ENCODE measurements around the gene ERO1A.

ERO1A gene

DNA sequence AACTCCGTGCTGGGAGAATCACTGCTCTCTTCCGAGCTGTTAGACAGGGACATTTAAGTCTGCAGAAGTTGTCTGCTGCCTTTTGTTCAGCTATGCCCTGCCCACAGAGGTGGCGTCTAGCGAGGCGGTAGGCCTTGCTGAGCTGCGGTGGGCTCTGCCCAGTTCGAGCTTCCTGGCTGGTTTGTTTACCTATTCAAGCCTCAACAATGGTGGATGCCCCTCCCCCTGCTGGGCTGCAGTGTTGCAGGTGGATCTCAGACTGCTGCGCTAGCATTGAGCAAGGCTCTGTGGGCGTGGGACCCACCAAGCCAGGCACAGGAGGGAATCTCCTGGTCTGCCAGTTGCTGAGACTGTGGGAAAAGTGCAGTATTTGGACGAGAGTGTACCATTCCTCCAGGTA lies 99.0 kb downstream of the ERO1A start:
- ChIA-PET CTCF (no interaction called here), POLR2A (no interaction called here)
- H3K4me3 ChIP-seq (ENCODE audit: low read depth, low read length) = no peak overlapping the region
- DNase-seq (ENCODE audit: low read depth, low spot score) = no peak
- TF ChIP-seq, protein P1, sequence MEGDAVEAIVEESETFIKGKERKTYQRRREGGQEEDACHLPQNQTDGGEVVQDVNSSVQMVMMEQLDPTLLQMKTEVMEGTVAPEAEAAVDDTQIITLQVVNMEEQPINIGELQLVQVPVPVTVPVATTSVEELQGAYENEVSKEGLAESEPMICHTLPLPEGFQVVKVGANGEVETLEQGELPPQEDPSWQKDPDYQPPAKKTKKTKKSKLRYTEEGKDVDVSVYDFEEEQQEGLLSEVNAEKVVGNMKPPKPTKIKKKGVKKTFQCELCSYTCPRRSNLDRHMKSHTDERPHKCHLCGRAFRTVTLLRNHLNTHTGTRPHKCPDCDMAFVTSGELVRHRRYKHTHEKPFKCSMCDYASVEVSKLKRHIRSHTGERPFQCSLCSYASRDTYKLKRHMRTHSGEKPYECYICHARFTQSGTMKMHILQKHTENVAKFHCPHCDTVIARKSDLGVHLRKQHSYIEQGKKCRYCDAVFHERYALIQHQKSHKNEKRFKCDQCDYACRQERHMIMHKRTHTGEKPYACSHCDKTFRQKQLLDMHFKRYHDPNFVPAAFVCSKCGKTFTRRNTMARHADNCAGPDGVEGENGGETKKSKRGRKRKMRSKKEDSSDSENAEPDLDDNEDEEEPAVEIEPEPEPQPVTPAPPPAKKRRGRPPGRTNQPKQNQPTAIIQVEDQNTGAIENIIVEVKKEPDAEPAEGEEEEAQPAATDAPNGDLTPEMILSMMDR (IDR thresholded peaks at IDR 0.05; ENCODE audit: insufficient read depth, low read length, missing control alignments) = no peak

DNA sequence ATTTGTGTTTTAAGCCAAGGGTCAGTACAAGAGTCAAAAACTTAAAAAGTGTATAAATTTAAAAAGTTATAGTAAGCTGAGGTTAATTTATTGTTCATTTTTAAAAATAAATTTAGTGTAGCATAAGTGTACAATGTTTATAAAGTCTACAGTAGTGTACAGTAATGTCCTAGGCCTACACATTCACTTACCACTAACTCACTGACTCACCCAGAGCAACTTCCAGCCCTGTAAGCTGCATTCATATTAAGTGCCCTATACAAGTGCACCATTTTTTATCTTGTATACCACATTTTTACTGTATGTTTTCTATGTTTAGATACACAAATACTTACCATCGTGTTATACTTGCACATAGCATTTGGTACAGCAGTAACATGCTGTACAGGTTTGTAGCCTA lies 105.0 kb downstream of the ERO1A start:
- CTCF ChIA-PET = interaction anchor here (1.2 kb wide), 1 partner anchor 10 kb away, joined by 3 read pairs; no protein-coding TSS in a partner anchor
- TF ChIP-seq, protein P1 (IDR thresholded peaks at IDR 0.05; ENCODE audit: insufficient read depth, low read length, missing control alignments) = no peak
- POLR2A ChIA-PET = no interaction called here
- no peak for DNase-seq (ENCODE audit: low read depth, low spot score)
- H3K4me3 ChIP-seq (ENCODE audit: low read depth, low read length) = no peak overlapping the region
